Caco-2 (cell line): ENCODE data around the gene CGNL1. TPM values are rescaled to one million over a fixed set of nuclear protein-coding genes. Genes with fewer than 3 reads are reported as not detected.

Source experiments
- BruUV-seq: library from RNA; stranded (reverse); fragments of 400-500 nt; replicated peaks from 2 replicates; lab custom pipeline; 2021; lab: Mats Ljungman, UMichigan
- CTCF ChIA-PET: fragments of 300-600 bp; sonication (Branson Sonifier 250); formaldehyde crosslinking; loops from one replicate; lab custom pipeline; 2022; ENCODE audit warnings: antibody characterized with exemption; lab: Charles Lee
- POLR2A ChIA-PET: fragments of 300-600 bp; sonication (Branson Sonifier 250); formaldehyde crosslinking; loops from one replicate; lab custom pipeline; 2022; ENCODE audit warnings: antibody characterized with exemption; lab: Charles Lee
- DNase-seq, 2 experiments: peaks; one replicate each; pipeline versions ENCODE4 v3.0.0 to v3.0.0-alpha.2; 2020 to 2022
- H3K27me3 ChIP-seq: replicated peaks from 2 replicates; pipeline ENCODE4 v1.6.0; 2011; ENCODE audit warnings: low read length; ENCODE audit not compliant: control insufficient read depth, insufficient read depth
- H3K36me3 ChIP-seq: 2 replicates; pipeline ENCODE4 v1.5.1; 2011; ENCODE audit warnings: low read length; ENCODE audit not compliant: control insufficient read depth, insufficient read depth
- H3K4me1 ChIP-seq: fragments of 250-450 bp; sonication (Bioruptor Pico); 2 replicates; pipeline ENCODE4 v1.5.1; 2020; ENCODE audit warnings: mild to moderate bottlenecking
- H3K4me3 ChIP-seq: 2 replicates; pipeline ENCODE4 v1.5.1; 2011; ENCODE audit warnings: low read depth, mild to moderate bottlenecking, control low read depth, low read length
- H3K9me3 ChIP-seq: fragments of 250-450 bp; sonication (Bioruptor Pico); 2 replicates; pipeline ENCODE4 v1.5.1; 2020; ENCODE audit warnings: mild to moderate bottlenecking, moderate library complexity
- H3K27ac Mint-ChIP-seq: one replicate; pipeline ENCODE4 v1.8.0; 2022; ENCODE audit warnings: mixed read lengths; ENCODE audit not compliant: unreplicated experiment
- H3K27me3 Mint-ChIP-seq: one replicate; pipeline ENCODE4 v1.8.0; 2022; ENCODE audit warnings: mixed read lengths; ENCODE audit not compliant: insufficient read depth, unreplicated experiment
- H3K36me3 Mint-ChIP-seq: one replicate; pipeline ENCODE4 v1.8.0; 2022; ENCODE audit warnings: mild to moderate bottlenecking, mixed read lengths; ENCODE audit not compliant: insufficient read depth, unreplicated experiment
- H3K4me1 Mint-ChIP-seq: one replicate; pipeline ENCODE4 v1.8.0; 2022; ENCODE audit warnings: low read depth, mixed read lengths; ENCODE audit not compliant: unreplicated experiment
- H3K4me3 Mint-ChIP-seq: one replicate; pipeline ENCODE4 v1.8.0; 2022; ENCODE audit warnings: mild to moderate bottlenecking, moderate library complexity, mixed read lengths; ENCODE audit not compliant: unreplicated experiment
- H3K9me3 Mint-ChIP-seq: one replicate; pipeline ENCODE4 v1.8.0; 2022; ENCODE audit warnings: mixed read lengths; ENCODE audit not compliant: unreplicated experiment
- CTCF ChIP-seq, 2 experiments: fragments of 200-600 bp in 1 of 2; IDR thresholded peaks; 1 replicate in 1 of 2; 2 replicates in 1 of 2; pipeline versions ENCODE4 v1.5.1 to v1.8.0; 2011 to 2022; ENCODE audit warnings: antibody characterized with exemption in 1 of 2, control low read depth in 1 of 2, inconsistent platforms in 1 of 2, low read depth in 1 of 2, low read length in 1 of 2, mild to moderate bottlenecking in 1 of 2, moderate library complexity in 1 of 2; ENCODE audit not compliant: insufficient read depth in 1 of 2, severe bottlenecking in 1 of 2, unreplicated experiment in 1 of 2
- intact Hi-C: fragments of 100-400 bp; cut with micrococcal nuclease; formaldehyde crosslinking; loops from one replicate; pipeline ENCODE4 v1.10.0; 2022; ENCODE audit not compliant: unreplicated experiment
- total RNA-seq: library from RNA; stranded (reverse); gene quantifications from 2 replicates; pipeline ENCODE4 v1.2.3, GENCODE V29; 2022

Gene CGNL1
- total RNA-seq, 1 experiment from 2014 or later = 8.3 TPM

GRCh38 chr15:57567891-57568290 lies 191.6 kb downstream of the CGNL1 start:
- POLR2A ChIA-PET = no interaction called here

GRCh38 chr15:57568299-57568698 lies 192.0 kb downstream of the CGNL1 start:
- Histone ChIP-seq H3K4me1 (no peaks in the 10 kb centered on the region), H3K36me3 (no peaks in the 10 kb centered on the region), H3K4me3 (no peak overlapping the region), H3K27me3 (no peaks in the 10 kb centered on the region), H3K9me3 (no peaks in the 10 kb centered on the region)
- no TSS peak for BruUV-seq
- ChIA-PET POLR2A (no interaction called here), CTCF (no interaction called here)
- Mint-ChIP-seq H3K27me3 (no peaks in the 10 kb centered on the region), H3K27ac (no peak overlapping the region), H3K9me3 (no peaks in the 10 kb centered on the region), H3K4me1 (no peaks in the 10 kb centered on the region), H3K36me3 (no peaks in the 10 kb centered on the region), H3K4me3 (no peak overlapping the region)
- TF ChIP-seq CTCF (IDR thresholded peaks at IDR 0.05; ENCODE audit: insufficient read depth in 1 of 2, low read depth in 1 of 2, low read length in 1 of 2, severe bottlenecking in 1 of 2, unreplicated experiment in 1 of 2) = no peak
- intact Hi-C loops = loop anchor here (10.0 kb wide), 1 partner anchor 167 kb away; no protein-coding TSS in a partner anchor
- no peak for DNase-seq

More at GRCh38 chr15:57567891-57568290, 191.6 kb downstream of the CGNL1 start:
- no peaks in the 10 kb centered on the region for H3K9me3 Mint-ChIP-seq
- no TSS peak for BruUV-seq
- Histone ChIP-seq H3K36me3 (no peaks in the 10 kb centered on the region), H3K4me1 (no peaks in the 10 kb centered on the region), H3K27me3 (no peaks in the 10 kb centered on the region), H3K4me3 (no peak overlapping the region), H3K9me3 (no peaks in the 10 kb centered on the region)
- intact Hi-C loops = loop anchor here (10.0 kb wide), 1 partner anchor 167 kb away; no protein-coding TSS in a partner anchor
- no peaks in the 10 kb centered on the region for H3K4me1 Mint-ChIP-seq
- H3K27ac Mint-ChIP-seq = no peak overlapping the region
- no peak for TF ChIP-seq CTCF (IDR thresholded peaks at IDR 0.05; ENCODE audit: insufficient read depth in 1 of 2, low read depth in 1 of 2, low read length in 1 of 2, severe bottlenecking in 1 of 2, unreplicated experiment in 1 of 2)
- no peak overlapping the region for H3K4me3 Mint-ChIP-seq
- H3K36me3 Mint-ChIP-seq = no peaks in the 10 kb centered on the region
- CTCF ChIA-PET = no interaction called here
- DNase-seq = no peak
- no peaks in the 10 kb centered on the region for H3K27me3 Mint-ChIP-seq

- Mint-ChIP-seq H3K27ac (no peak overlapping the region), H3K9me3 (no peaks in the 10 kb centered on the region), H3K4me1 (no peaks in the 10 kb centered on the region), H3K4me3 (no peak overlapping the region), H3K27me3 (no peaks in the 10 kb centered on the region), H3K36me3 (no peaks in the 10 kb centered on the region)
- CTCF ChIA-PET = no interaction called here
- POLR2A ChIA-PET = no interaction called here
- H3K36me3 ChIP-seq = no peaks in the 10 kb centered on the region
- TF ChIP-seq CTCF (IDR thresholded peaks at IDR 0.05; ENCODE audit: insufficient read depth in 1 of 2, low read depth in 1 of 2, low read length in 1 of 2, severe bottlenecking in 1 of 2, unreplicated experiment in 1 of 2) = no peak
- H3K9me3 ChIP-seq = no peaks in the 10 kb centered on the region
- intact Hi-C loops = no loop called here
- no peaks in the 10 kb centered on the region for H3K4me1 ChIP-seq
- DNase-seq = no peak
- BruUV-seq = no TSS peak
- no peak overlapping the region for H3K4me3 ChIP-seq
- H3K27me3 ChIP-seq = no peaks in the 10 kb centered on the region
These were observed 194.0 kb downstream of the CGNL1 start for GRCh38 chr15:57570340-57570739.
